HEK293 (cell line): Measurements from ENCODE around the gene PRRT1.

Experiments used
- IKZF3 ChIP-seq: fragments of 450-650 bp; IDR thresholded peaks from 2 replicates; pipeline ENCODE4 v1.5.0; 2018; ENCODE audit warnings: missing biosample characterization, mild to moderate bottlenecking, missing genetic modification characterization, moderate library complexity
- KLF7 ChIP-seq: fragments of 450-650 bp; formaldehyde crosslinking; IDR thresholded peaks from 2 replicates; pipeline ENCODE4 v1.5.1; 2016; ENCODE audit warnings: missing biosample characterization, missing genetic modification characterization, borderline replicate concordance
- KLF9 ChIP-seq: fragments of 450-650 bp; formaldehyde crosslinking; IDR thresholded peaks from 2 replicates; pipeline ENCODE4 v1.5.1; 2016; ENCODE audit warnings: missing biosample characterization, missing genetic modification characterization, low read depth
- OVOL3 ChIP-seq: fragments of 450-650 bp; formaldehyde crosslinking; IDR thresholded peaks from 2 replicates; pipeline ENCODE4 v1.5.1; 2016; ENCODE audit warnings: missing biosample characterization, missing genetic modification characterization
- PRDM1 ChIP-seq: fragments of 450-650 bp; formaldehyde crosslinking; IDR thresholded peaks from 2 replicates; pipeline ENCODE4; 2016; ENCODE audit warnings: missing biosample characterization, missing genetic modification characterization
- SCRT2 ChIP-seq: fragments of 450-650 bp; formaldehyde crosslinking; IDR thresholded peaks from 2 replicates; pipeline ENCODE4 v1.5.1; 2016; ENCODE audit warnings: missing biosample characterization, missing genetic modification characterization
- ZFP3 ChIP-seq: fragments of 450-650 bp; formaldehyde crosslinking; IDR thresholded peaks from 2 replicates; pipeline ENCODE4 v1.5.1; 2016; ENCODE audit warnings: low read depth, missing biosample characterization, missing genetic modification characterization
- ZNF140 ChIP-seq: fragments of 450-650 bp; formaldehyde crosslinking; IDR thresholded peaks from 2 replicates; pipeline ENCODE4 v1.5.1; 2016; ENCODE audit warnings: missing biosample characterization, missing genetic modification characterization
- ZNF157 ChIP-seq: fragments of 450-650 bp; formaldehyde crosslinking; IDR thresholded peaks from 2 replicates; pipeline ENCODE4 v1.5.1; 2016; ENCODE audit warnings: missing biosample characterization, missing genetic modification characterization
- ZNF184 ChIP-seq: fragments of 450-650 bp; IDR thresholded peaks from 2 replicates; pipeline ENCODE4 v1.5.1; 2018; ENCODE audit warnings: missing biosample characterization, mild to moderate bottlenecking, missing genetic modification characterization
- ZNF223 ChIP-seq: fragments of 450-650 bp; formaldehyde crosslinking; IDR thresholded peaks from 2 replicates; pipeline ENCODE4 v1.5.1; 2016; ENCODE audit warnings: missing biosample characterization, missing genetic modification characterization
- ZNF24 ChIP-seq: fragments of 450-650 bp; formaldehyde crosslinking; IDR thresholded peaks from 2 replicates; pipeline ENCODE4 v1.5.1; 2016; ENCODE audit warnings: missing biosample characterization, missing genetic modification characterization
- ZNF404 ChIP-seq: fragments of 450-650 bp; formaldehyde crosslinking; IDR thresholded peaks from 2 replicates; pipeline ENCODE4 v1.5.1; 2017; ENCODE audit warnings: missing biosample characterization, missing genetic modification characterization
- ZNF416 ChIP-seq: fragments of 450-650 bp; formaldehyde crosslinking; IDR thresholded peaks from 2 replicates; pipeline ENCODE4 v1.5.1; 2016; ENCODE audit warnings: missing biosample characterization, missing genetic modification characterization
- ZNF423 ChIP-seq: fragments of 450-650 bp; formaldehyde crosslinking; IDR thresholded peaks from 2 replicates; pipeline ENCODE4 v1.5.1; 2016; ENCODE audit warnings: missing biosample characterization, missing genetic modification characterization
- ZNF433 ChIP-seq: fragments of 450-650 bp; formaldehyde crosslinking; IDR thresholded peaks from 2 replicates; pipeline ENCODE4 v1.5.1; 2016; ENCODE audit warnings: missing biosample characterization, missing genetic modification characterization, low read depth
- ZNF664 ChIP-seq: fragments of 450-650 bp; formaldehyde crosslinking; IDR thresholded peaks from 2 replicates; pipeline ENCODE4 v1.5.1; 2016; ENCODE audit warnings: missing biosample characterization, missing genetic modification characterization
- ZNF777 ChIP-seq: fragments of 450-650 bp; formaldehyde crosslinking; IDR thresholded peaks from 2 replicates; pipeline ENCODE4 v1.5.1; 2017; ENCODE audit warnings: missing biosample characterization, missing genetic modification characterization, borderline replicate concordance
- TF ChIP-seq, protein P1 (sequence below): fragments of 450-650 bp; formaldehyde crosslinking; IDR thresholded peaks from 2 replicates; pipeline ENCODE4 v1.5.1; 2016; ENCODE audit warnings: missing biosample characterization, missing genetic modification characterization
- TF ChIP-seq, protein P2 (sequence below): fragments of 450-650 bp; IDR thresholded peaks from 2 replicates; pipeline ENCODE4 v1.5.1; 2018; ENCODE audit warnings: missing biosample characterization, mild to moderate bottlenecking, missing genetic modification characterization
- TF ChIP-seq, protein P3 (sequence below): fragments of 450-650 bp; formaldehyde crosslinking; IDR thresholded peaks from 2 replicates; pipeline ENCODE4 v1.5.1; 2016; ENCODE audit warnings: missing biosample characterization, missing genetic modification characterization
- TF ChIP-seq, protein P4 (sequence below): IDR thresholded peaks from 2 replicates; pipeline ENCODE4 v1.6.1; 2011; ENCODE audit warnings: mild to moderate bottlenecking, low read depth, low read length, borderline replicate concordance
- TF ChIP-seq, protein P5 (sequence below): fragments of 450-650 bp; formaldehyde crosslinking; IDR thresholded peaks from 2 replicates; pipeline ENCODE4 v1.5.1; 2016; ENCODE audit warnings: missing biosample characterization, missing genetic modification characterization, borderline replicate concordance
- TF ChIP-seq, protein P6 (sequence below): fragments of 450-650 bp; formaldehyde crosslinking; IDR thresholded peaks from 2 replicates; pipeline ENCODE4 v1.5.1; 2016; ENCODE audit warnings: missing biosample characterization, missing genetic modification characterization, low read depth
- TF ChIP-seq, protein P7 (sequence below): fragments of 450-650 bp; formaldehyde crosslinking; IDR thresholded peaks from 2 replicates; pipeline ENCODE4 v1.5.1; 2016; ENCODE audit warnings: missing biosample characterization, missing genetic modification characterization

The PRRT1 gene

DNA sequence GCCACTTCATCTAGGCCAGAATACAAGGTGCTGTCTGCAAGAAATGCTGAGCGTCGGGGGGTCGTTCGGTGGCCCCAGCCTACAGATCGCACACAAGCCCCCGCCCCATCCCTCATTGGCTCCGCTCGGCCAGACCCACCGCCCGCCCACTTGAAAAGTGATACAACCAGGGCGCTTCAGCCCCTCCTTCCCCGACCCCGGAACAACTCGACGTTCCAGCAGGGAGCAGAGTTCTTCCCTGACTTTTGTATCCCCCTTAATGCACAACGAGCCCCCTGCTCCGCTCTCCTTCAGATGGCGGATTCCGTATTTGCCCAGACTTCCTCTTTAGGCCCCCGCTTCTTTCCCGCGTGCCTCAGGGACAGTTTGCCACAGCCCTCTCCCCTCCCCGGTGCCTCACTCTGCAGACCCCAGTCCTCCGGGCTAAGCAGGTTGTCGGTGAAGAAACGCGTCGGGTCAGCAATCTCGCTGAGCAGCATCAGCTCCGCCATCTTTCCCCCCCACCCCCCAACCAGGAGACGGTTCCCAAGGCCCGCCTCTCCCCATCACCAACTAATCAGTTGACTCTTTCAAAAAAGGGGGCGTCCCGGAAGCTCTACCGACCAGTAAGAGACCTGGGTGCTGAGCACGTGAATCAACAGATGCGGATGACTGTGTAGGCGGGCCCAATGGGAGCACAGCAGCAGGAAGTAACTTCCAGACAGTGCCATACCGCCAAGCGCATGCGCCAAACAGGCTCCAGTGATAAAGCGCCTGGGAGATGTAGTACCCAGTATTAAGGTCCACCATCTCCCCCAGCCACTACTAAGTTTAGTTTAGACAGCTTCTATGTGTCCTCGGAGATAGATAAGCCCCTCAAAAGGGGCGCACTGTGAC, 23.8 kb downstream of the PRRT1 start, which contains the start of gene ATF6B (continued):
- TF ChIP-seq ZNF223 (tag by site-specific recombination) (no peak), ZNF404 (no peak), ZNF433 (tag by site-specific recombination) (no peak), SCRT2 (tag by site-specific recombination) (peak; percentile 94), ZNF416 (no peak), ZNF24 (tag by site-specific recombination) (no peak), ZNF184 (tag by site-specific recombination) (no peak), ZNF777 (tag by site-specific recombination) (peak; percentile 42; the same call in 1 of the 2 replicates), ZNF423 (tag by site-specific recombination) (no peak), ZNF140 (tag by site-specific recombination) (no peak), ZFP3 (tag by site-specific recombination) (no peak), ZNF664 (tag by site-specific recombination) (no peak), PRDM1 (tag by site-specific recombination) (0 out of 2 replicates have a peak, but pooled peaks have one; percentile 1), IKZF3 (tag by site-specific recombination) (no peak), KLF7 (no peak), OVOL3 (tag by site-specific recombination) (no peak), ZNF157 (tag by site-specific recombination) (no peak), KLF9 (peak; percentile 73; the same call in 1 of the 2 replicates)
- TF ChIP-seq, protein P1, sequence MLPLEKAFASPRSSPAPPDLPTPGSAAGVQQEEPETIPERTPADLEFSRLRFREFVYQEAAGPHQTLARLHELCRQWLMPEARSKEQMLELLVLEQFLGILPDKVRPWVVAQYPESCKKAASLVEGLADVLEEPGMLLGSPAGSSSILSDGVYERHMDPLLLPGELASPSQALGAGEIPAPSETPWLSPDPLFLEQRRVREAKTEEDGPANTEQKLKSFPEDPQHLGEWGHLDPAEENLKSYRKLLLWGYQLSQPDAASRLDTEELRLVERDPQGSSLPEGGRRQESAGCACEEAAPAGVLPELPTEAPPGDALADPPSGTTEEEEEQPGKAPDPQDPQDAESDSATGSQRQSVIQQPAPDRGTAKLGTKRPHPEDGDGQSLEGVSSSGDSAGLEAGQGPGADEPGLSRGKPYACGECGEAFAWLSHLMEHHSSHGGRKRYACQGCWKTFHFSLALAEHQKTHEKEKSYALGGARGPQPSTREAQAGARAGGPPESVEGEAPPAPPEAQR (tag by site-specific recombination) = no peak
- TF ChIP-seq, protein P2, sequence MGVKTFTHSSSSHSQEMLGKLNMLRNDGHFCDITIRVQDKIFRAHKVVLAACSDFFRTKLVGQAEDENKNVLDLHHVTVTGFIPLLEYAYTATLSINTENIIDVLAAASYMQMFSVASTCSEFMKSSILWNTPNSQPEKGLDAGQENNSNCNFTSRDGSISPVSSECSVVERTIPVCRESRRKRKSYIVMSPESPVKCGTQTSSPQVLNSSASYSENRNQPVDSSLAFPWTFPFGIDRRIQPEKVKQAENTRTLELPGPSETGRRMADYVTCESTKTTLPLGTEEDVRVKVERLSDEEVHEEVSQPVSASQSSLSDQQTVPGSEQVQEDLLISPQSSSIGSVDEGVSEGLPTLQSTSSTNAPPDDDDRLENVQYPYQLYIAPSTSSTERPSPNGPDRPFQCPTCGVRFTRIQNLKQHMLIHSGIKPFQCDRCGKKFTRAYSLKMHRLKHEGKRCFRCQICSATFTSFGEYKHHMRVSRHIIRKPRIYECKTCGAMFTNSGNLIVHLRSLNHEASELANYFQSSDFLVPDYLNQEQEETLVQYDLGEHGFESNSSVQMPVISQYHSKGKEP (tag by site-specific recombination) = no peak
- TF ChIP-seq, protein P3, sequence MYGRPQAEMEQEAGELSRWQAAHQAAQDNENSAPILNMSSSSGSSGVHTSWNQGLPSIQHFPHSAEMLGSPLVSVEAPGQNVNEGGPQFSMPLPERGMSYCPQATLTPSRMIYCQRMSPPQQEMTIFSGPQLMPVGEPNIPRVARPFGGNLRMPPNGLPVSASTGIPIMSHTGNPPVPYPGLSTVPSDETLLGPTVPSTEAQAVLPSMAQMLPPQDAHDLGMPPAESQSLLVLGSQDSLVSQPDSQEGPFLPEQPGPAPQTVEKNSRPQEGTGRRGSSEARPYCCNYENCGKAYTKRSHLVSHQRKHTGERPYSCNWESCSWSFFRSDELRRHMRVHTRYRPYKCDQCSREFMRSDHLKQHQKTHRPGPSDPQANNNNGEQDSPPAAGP (tag by site-specific recombination) = 0 out of 2 replicates have a peak, but pooled peaks have one; percentile 57
- TF ChIP-seq, protein P4, sequence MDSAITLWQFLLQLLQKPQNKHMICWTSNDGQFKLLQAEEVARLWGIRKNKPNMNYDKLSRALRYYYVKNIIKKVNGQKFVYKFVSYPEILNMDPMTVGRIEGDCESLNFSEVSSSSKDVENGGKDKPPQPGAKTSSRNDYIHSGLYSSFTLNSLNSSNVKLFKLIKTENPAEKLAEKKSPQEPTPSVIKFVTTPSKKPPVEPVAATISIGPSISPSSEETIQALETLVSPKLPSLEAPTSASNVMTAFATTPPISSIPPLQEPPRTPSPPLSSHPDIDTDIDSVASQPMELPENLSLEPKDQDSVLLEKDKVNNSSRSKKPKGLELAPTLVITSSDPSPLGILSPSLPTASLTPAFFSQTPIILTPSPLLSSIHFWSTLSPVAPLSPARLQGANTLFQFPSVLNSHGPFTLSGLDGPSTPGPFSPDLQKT = no peak
- TF ChIP-seq, protein P5, sequence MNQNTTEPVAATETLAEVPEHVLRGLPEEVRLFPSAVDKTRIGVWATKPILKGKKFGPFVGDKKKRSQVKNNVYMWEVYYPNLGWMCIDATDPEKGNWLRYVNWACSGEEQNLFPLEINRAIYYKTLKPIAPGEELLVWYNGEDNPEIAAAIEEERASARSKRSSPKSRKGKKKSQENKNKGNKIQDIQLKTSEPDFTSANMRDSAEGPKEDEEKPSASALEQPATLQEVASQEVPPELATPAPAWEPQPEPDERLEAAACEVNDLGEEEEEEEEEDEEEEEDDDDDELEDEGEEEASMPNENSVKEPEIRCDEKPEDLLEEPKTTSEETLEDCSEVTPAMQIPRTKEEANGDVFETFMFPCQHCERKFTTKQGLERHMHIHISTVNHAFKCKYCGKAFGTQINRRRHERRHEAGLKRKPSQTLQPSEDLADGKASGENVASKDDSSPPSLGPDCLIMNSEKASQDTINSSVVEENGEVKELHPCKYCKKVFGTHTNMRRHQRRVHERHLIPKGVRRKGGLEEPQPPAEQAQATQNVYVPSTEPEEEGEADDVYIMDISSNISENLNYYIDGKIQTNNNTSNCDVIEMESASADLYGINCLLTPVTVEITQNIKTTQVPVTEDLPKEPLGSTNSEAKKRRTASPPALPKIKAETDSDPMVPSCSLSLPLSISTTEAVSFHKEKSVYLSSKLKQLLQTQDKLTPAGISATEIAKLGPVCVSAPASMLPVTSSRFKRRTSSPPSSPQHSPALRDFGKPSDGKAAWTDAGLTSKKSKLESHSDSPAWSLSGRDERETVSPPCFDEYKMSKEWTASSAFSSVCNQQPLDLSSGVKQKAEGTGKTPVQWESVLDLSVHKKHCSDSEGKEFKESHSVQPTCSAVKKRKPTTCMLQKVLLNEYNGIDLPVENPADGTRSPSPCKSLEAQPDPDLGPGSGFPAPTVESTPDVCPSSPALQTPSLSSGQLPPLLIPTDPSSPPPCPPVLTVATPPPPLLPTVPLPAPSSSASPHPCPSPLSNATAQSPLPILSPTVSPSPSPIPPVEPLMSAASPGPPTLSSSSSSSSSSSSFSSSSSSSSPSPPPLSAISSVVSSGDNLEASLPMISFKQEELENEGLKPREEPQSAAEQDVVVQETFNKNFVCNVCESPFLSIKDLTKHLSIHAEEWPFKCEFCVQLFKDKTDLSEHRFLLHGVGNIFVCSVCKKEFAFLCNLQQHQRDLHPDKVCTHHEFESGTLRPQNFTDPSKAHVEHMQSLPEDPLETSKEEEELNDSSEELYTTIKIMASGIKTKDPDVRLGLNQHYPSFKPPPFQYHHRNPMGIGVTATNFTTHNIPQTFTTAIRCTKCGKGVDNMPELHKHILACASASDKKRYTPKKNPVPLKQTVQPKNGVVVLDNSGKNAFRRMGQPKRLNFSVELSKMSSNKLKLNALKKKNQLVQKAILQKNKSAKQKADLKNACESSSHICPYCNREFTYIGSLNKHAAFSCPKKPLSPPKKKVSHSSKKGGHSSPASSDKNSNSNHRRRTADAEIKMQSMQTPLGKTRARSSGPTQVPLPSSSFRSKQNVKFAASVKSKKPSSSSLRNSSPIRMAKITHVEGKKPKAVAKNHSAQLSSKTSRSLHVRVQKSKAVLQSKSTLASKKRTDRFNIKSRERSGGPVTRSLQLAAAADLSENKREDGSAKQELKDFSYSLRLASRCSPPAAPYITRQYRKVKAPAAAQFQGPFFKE = no peak
- TF ChIP-seq, protein P6, sequence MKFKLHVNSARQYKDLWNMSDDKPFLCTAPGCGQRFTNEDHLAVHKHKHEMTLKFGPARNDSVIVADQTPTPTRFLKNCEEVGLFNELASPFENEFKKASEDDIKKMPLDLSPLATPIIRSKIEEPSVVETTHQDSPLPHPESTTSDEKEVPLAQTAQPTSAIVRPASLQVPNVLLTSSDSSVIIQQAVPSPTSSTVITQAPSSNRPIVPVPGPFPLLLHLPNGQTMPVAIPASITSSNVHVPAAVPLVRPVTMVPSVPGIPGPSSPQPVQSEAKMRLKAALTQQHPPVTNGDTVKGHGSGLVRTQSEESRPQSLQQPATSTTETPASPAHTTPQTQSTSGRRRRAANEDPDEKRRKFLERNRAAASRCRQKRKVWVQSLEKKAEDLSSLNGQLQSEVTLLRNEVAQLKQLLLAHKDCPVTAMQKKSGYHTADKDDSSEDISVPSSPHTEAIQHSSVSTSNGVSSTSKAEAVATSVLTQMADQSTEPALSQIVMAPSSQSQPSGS = no peak
- TF ChIP-seq, protein P7, sequence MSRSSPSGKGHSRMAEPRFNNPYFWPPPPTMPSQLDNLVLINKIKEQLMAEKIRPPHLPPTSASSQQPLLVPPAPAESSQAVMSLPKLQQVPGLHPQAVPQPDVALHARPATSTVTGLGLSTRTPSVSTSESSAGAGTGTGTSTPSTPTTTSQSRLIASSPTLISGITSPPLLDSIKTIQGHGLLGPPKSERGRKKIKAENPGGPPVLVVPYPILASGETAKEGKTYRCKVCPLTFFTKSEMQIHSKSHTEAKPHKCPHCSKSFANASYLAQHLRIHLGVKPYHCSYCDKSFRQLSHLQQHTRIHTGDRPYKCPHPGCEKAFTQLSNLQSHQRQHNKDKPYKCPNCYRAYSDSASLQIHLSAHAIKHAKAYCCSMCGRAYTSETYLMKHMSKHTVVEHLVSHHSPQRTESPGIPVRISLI (tag by site-specific recombination) = no peak
